ENCODE measurements around the gene POMGNT2. TPM values are rescaled to one million over a fixed set of nuclear protein-coding genes. Genes with fewer than 3 reads are reported as not detected.
A peak's percentile ranks its signal among the peaks of the same experiment; 100 is the strongest.

Gene POMGNT2
- total and polyA plus RNA-seq, 4 donors, result 5.8 to 6.6 (median 6.5) TPM

DNA sequence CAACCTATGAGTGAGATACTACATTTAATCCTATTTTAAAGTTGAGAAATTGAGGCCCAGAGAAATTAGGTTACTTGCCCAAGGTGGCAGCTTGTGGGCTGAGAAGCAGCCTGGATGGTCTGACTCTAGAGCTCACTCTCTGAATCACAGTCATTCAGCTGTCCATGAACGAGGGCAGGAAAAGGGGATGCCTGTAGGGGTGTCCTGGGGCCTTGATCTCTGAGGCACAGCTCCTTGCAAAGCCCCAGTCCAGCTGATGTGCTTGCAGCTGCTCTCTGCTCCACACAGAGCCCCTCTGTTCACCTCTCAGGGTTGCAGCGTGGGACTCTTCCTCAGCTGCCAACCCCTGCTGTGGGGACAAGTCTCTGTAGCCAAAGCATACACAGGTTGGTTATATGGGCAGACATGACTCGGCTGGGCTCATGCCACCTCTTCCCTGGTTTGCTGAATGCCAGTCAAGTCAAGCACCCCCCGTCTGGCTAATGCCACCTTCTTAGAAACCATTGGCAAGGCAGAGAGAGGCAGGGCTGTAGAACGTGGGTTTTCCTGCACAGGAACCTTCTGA is 70.0 kb downstream of the POMGNT2 start (continued):
- no peak for TF ChIP-seq MAX (IDR thresholded peaks at IDR 0.05)
- TF ChIP-seq JUND (IDR thresholded peaks at IDR 0.05), result no peak

GRCh38 chr3:43034911-43035310 is 71.0 kb downstream of the POMGNT2 start:
- 96% methylated on average over 4 of the region's 4 CpGs for WGBS
- Histone ChIP-seq H3K9ac (ENCODE audit: low read depth in 1 of 2, low read length in 2 of 2) (no peak overlapping the region), H3K27me3 (ENCODE audit: control insufficient read depth in 4 of 4, insufficient read depth in 4 of 4, low read length in 3 of 4) (no peaks in the 10 kb centered on the region), H3K4me3 (ENCODE audit: low read depth in 1 of 3, low read length in 3 of 3) (no peak overlapping the region), H3K9me3 (ENCODE audit: control insufficient read depth in 4 of 4, low read length in 3 of 4) (no peaks in the 10 kb centered on the region), H3K4me1 (ENCODE audit: control insufficient read depth in 4 of 4, insufficient read depth in 4 of 4, low read length in 3 of 4) (peaks cover 0 to 4% (median 0%) of the 10 kb centered on the region in 4 donors), H3K36me3 (ENCODE audit: control insufficient read depth in 4 of 4, insufficient read depth in 3 of 4, low read depth in 1 of 4, low read length in 3 of 4) (peaks cover 0 to 17% (median 0%) of the 10 kb centered on the region in 4 donors), H3K27ac (ENCODE audit: low read depth in 1 of 2, low read length in 2 of 2) (no peak overlapping the region)
- TF ChIP-seq RAD21 (IDR thresholded peaks at IDR 0.05) (no peak), FOXA2 (IDR thresholded peaks at IDR 0.05) (no peak), ZBTB33 (IDR thresholded peaks at IDR 0.05) (no peak), EGR1 (IDR thresholded peaks at IDR 0.05; ENCODE audit: low read depth in 2 of 2) (no peak), FOXA1 (IDR thresholded peaks at IDR 0.05) (no peak), MAX (IDR thresholded peaks at IDR 0.05) (no peak), SP1 (IDR thresholded peaks at IDR 0.05) (no peak), HNF4G (IDR thresholded peaks at IDR 0.05) (no peak), RXRA (IDR thresholded peaks at IDR 0.05) (no peak), YY1 (IDR thresholded peaks at IDR 0.05) (no peak), GABPA (IDR thresholded peaks at IDR 0.05 in 1 of 2, conservative IDR thresholded peaks at IDR 0.05 in 1 of 2) (no peak), JUND (IDR thresholded peaks at IDR 0.05) (no peak), TAF1 (conservative IDR thresholded peaks at IDR 0.05) (no peak), NR2F2 (IDR thresholded peaks at IDR 0.05) (no peak), HNF4A (conservative IDR thresholded peaks at IDR 0.05) (no peak)
- TF ChIP-seq, protein P1, sequence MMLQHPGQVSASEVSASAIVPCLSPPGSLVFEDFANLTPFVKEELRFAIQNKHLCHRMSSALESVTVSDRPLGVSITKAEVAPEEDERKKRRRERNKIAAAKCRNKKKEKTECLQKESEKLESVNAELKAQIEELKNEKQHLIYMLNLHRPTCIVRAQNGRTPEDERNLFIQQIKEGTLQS (IDR thresholded peaks at IDR 0.05), result no peak
- TF ChIP-seq, protein P2, sequence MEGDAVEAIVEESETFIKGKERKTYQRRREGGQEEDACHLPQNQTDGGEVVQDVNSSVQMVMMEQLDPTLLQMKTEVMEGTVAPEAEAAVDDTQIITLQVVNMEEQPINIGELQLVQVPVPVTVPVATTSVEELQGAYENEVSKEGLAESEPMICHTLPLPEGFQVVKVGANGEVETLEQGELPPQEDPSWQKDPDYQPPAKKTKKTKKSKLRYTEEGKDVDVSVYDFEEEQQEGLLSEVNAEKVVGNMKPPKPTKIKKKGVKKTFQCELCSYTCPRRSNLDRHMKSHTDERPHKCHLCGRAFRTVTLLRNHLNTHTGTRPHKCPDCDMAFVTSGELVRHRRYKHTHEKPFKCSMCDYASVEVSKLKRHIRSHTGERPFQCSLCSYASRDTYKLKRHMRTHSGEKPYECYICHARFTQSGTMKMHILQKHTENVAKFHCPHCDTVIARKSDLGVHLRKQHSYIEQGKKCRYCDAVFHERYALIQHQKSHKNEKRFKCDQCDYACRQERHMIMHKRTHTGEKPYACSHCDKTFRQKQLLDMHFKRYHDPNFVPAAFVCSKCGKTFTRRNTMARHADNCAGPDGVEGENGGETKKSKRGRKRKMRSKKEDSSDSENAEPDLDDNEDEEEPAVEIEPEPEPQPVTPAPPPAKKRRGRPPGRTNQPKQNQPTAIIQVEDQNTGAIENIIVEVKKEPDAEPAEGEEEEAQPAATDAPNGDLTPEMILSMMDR (IDR thresholded peaks at IDR 0.05; ENCODE audit: low read depth, low read length, missing input control), result no peak
- TF ChIP-seq, protein P3, sequence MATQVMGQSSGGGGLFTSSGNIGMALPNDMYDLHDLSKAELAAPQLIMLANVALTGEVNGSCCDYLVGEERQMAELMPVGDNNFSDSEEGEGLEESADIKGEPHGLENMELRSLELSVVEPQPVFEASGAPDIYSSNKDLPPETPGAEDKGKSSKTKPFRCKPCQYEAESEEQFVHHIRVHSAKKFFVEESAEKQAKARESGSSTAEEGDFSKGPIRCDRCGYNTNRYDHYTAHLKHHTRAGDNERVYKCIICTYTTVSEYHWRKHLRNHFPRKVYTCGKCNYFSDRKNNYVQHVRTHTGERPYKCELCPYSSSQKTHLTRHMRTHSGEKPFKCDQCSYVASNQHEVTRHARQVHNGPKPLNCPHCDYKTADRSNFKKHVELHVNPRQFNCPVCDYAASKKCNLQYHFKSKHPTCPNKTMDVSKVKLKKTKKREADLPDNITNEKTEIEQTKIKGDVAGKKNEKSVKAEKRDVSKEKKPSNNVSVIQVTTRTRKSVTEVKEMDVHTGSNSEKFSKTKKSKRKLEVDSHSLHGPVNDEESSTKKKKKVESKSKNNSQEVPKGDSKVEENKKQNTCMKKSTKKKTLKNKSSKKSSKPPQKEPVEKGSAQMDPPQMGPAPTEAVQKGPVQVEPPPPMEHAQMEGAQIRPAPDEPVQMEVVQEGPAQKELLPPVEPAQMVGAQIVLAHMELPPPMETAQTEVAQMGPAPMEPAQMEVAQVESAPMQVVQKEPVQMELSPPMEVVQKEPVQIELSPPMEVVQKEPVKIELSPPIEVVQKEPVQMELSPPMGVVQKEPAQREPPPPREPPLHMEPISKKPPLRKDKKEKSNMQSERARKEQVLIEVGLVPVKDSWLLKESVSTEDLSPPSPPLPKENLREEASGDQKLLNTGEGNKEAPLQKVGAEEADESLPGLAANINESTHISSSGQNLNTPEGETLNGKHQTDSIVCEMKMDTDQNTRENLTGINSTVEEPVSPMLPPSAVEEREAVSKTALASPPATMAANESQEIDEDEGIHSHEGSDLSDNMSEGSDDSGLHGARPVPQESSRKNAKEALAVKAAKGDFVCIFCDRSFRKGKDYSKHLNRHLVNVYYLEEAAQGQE (IDR thresholded peaks at IDR 0.05), result no peak
- peak; percentile 10 for DNase-seq (ENCODE audit: low spot score)

Measured in liver (tissue), 9 donors.